ENCODE measurements around the gene SLF2.
A peak's percentile ranks its signal among the peaks of the same experiment; 100 is the strongest.

GRCh38 chr10:100998991-100999741 is 86.4 kb downstream of the SLF2 start:
- TF ChIP-seq CTCF (IDR thresholded peaks at IDR 0.05; ENCODE audit: low read length): peak; percentile 58
- TF ChIP-seq EZH2 (IDR thresholded peaks at IDR 0.05; ENCODE audit: borderline replicate concordance, low read length): no peak
